ENCODE data around the gene EXOC6.
"Not testable (repeated sequence)": the region's sequence is repeated elsewhere in the genome, so short reads cannot be mapped to it uniquely, and the experiment has no call there.

EXOC6 gene

DNA sequence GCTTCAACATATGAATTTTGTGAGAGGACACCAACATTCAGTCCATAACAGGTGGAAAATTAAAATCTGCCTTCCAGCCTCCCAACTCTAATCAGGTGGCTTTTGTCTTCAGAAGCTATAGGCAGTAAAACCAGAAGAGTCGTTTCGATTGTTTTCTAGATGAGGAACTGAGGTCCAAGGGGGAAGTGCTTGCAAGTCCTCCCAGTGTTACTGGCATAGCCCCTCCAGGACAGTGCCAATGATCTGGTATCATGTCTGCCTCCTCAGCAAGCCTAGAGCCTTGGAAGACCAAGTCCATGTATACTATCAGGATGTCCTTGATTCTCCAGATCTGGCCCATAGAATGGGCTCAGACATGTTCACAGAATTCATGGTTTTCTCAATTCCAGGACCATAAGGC is 242.3 kb downstream of the EXOC6 start:
- in situ Hi-C loops (cut with HindIII; ENCODE audit: low sequenced_read_pairs): no loop called here

DNA sequence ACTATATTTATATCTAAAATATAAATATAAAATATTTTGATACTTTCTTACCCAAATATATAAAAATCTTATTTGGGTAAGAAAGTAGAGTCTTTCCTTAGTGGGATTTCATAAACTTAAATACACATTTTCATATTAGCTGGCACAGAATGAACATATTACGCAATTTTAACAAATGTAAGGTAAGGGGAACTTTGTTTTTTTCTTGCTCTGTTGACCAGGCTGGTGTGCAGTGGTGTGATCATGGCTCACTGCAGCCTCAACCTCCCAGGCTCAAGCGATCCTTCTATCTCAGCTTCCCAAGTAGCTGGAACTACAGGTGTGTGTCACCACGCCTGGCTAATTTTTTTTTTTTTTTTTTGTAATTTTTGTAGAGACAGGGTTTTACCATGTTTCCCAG is 243.6 kb downstream of the EXOC6 start:
- H3K4me3 ChIP-seq (ENCODE audit: low read depth, low read length): no peak overlapping the region
- TF ChIP-seq, protein P1, sequence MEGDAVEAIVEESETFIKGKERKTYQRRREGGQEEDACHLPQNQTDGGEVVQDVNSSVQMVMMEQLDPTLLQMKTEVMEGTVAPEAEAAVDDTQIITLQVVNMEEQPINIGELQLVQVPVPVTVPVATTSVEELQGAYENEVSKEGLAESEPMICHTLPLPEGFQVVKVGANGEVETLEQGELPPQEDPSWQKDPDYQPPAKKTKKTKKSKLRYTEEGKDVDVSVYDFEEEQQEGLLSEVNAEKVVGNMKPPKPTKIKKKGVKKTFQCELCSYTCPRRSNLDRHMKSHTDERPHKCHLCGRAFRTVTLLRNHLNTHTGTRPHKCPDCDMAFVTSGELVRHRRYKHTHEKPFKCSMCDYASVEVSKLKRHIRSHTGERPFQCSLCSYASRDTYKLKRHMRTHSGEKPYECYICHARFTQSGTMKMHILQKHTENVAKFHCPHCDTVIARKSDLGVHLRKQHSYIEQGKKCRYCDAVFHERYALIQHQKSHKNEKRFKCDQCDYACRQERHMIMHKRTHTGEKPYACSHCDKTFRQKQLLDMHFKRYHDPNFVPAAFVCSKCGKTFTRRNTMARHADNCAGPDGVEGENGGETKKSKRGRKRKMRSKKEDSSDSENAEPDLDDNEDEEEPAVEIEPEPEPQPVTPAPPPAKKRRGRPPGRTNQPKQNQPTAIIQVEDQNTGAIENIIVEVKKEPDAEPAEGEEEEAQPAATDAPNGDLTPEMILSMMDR (IDR thresholded peaks at IDR 0.05; ENCODE audit: low read depth, low read length, missing control alignments): no peak
- DNase-seq (ENCODE audit: low read depth): no peak
- in situ Hi-C loops (cut with HindIII; ENCODE audit: low sequenced_read_pairs): no loop called here

More for the DNA sequence above, 242.3 kb downstream of the EXOC6 start:
- DNase-seq (ENCODE audit: low read depth): no peak
- H3K4me3 ChIP-seq (ENCODE audit: low read depth, low read length): no peak overlapping the region
- TF ChIP-seq, protein P1 (IDR thresholded peaks at IDR 0.05; ENCODE audit: low read depth, low read length, missing control alignments): no peak

DNA sequence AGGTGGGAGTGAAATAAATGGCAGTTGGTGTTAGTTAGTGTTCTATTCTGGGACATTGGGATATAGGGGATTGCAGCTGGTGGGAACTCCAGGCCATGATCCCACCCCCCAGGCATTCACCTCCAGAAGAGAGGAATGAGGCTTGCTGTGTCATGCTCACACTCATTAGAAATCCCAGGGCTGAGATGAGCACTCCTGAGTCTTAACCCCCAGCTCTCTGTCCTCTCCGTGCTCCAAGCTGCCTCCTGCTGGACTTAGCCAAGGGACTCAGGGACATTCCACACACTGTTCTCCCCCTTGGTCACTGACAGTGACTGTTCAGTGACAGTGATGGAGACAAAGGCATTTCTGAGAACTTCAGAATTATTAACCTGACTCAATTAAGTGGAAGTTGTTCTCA is 246.9 kb downstream of the EXOC6 start:
- DNase-seq (ENCODE audit: low read depth): no peak
- TF ChIP-seq, protein P1 (IDR thresholded peaks at IDR 0.05; ENCODE audit: low read depth, low read length, missing control alignments): no peak
- in situ Hi-C loops (cut with HindIII; ENCODE audit: low sequenced_read_pairs): no loop called here
- H3K4me3 ChIP-seq (ENCODE audit: low read depth, low read length): no peak overlapping the region

DNA sequence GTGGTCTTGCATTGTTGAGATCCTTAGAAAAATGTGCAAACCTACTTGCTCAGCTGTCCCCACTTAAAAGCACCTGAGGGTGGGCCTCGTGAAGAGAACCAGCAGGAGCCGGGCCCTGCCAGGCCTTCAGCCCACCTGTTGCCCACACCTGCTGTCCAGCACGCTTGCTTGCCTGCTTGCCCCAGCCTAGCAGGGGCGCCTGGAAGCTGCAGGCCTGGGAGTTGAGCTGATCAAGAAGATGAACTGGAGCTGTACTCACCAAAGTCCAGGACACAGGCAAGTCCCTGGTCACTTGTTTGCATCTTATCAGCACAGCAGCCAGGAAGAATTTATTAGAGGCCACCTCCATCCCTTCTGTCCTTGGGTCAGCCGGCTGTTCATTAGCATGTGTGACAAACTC is 248.6 kb downstream of the EXOC6 start:
- TF ChIP-seq, protein P1 (IDR thresholded peaks at IDR 0.05; ENCODE audit: low read depth, low read length, missing control alignments): no peak
- in situ Hi-C loops (cut with HindIII; ENCODE audit: low sequenced_read_pairs): no loop called here

DNA sequence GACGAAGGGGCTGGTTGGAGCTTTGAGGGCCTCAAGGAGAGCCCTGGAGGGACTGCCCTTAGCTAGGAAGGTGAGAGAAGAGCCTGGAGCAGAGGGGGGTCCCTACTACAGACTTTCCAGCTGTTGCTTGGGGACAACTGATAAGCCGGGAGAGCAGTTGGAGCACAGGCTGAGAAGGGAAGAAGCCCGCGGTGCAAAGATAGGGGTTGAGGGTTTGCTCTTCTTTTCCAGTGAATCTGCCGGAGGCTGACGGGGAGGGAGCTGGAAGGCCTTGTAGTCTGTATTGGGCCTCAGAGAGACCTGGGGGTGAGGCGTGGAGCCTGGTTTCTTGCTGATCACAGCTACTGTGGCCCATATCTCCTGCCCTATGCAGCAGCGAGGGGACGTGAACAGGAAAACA is 249.1 kb downstream of the EXOC6 start:
- in situ Hi-C loops (cut with HindIII; ENCODE audit: low sequenced_read_pairs): no loop called here
- H3K4me3 ChIP-seq (ENCODE audit: low read depth, low read length): no peak overlapping the region
- TF ChIP-seq, protein P1 (IDR thresholded peaks at IDR 0.05; ENCODE audit: low read depth, low read length, missing control alignments): no peak
- no peak for DNase-seq (ENCODE audit: low read depth)

More for the DNA sequence above, 248.6 kb downstream of the EXOC6 start:
- H3K4me3 ChIP-seq (ENCODE audit: low read depth, low read length): no peak overlapping the region
- no peak for DNase-seq (ENCODE audit: low read depth)

DNA sequence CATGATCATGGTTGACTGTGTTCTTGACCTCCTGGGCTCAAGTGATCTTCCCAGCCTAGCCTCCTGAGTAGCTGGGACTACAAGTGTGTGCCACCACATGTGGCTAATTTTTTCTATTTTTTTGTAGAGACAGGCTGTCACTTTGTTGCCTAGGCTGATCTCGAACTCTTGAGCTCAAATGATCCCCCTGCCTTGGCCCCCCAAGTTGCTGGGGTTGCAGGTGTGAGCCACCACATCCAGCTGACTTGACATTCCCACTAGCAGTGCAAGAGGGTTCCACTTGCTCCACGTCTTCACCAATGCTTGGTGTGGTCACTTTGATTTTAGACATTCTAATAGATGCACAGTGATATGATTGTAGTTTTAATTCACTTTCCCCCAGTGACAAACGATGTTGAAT is 250.5 kb downstream of the EXOC6 start:
- TF ChIP-seq, protein P1 (IDR thresholded peaks at IDR 0.05; ENCODE audit: low read depth, low read length, missing control alignments): no peak
- in situ Hi-C loops (cut with HindIII; ENCODE audit: low sequenced_read_pairs): no loop called here
- H3K4me3 ChIP-seq (ENCODE audit: low read depth, low read length): no peak overlapping the region
- no peak for DNase-seq (ENCODE audit: low read depth)

DNA sequence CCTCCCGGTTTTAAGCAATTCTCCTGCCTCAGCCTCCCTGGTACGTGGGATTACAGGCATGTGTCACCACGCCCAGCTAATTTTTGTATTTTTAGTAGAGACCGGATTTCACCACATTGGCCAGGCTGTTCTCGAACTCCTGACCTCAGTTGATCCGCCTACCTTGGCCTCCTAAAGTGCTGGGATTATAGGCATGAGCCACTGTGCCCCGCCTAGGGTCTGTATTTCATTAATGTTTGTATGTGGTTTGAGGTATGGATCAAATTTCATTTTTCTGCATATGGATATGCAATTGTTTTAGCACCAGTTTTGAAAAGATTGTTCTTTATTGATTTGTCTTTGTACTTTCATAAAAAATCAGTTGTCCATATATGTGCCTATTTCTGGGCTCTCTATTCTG is 251.3 kb downstream of the EXOC6 start:
- no peak overlapping the region for H3K4me3 ChIP-seq (ENCODE audit: low read depth, low read length)
- TF ChIP-seq, protein P1 (IDR thresholded peaks at IDR 0.05; ENCODE audit: low read depth, low read length, missing control alignments): no peak
- in situ Hi-C loops (cut with HindIII; ENCODE audit: low sequenced_read_pairs): loop anchor here (25.0 kb wide), 1 partner anchor 413 kb away; no protein-coding TSS in a partner anchor
- DNase-seq (ENCODE audit: low read depth): no peak

DNA sequence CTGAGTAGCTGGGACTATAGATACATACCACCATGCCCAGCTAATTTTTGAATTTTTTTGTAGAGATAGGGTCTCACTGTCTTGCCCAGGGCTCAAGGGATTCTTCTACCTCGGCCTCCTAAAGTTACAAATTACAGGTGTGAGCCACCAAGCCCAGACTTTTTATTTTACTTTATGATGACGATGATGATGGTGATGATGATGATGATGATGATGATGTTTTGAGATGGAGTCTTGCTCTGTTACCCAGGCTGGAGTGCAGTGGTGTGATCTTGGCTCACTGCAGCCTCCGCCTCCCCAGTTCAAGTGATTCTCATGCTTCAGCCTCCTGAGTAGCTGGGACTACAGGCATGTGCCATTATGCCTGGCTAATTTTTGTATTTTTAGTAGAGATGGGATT is 252.8 kb downstream of the EXOC6 start:
- in situ Hi-C loops (cut with HindIII; ENCODE audit: low sequenced_read_pairs): loop anchor here (25.0 kb wide), 1 partner anchor 411 kb away; no protein-coding TSS in a partner anchor
- not testable (repeated sequence) for H3K4me3 ChIP-seq (ENCODE audit: low read depth, low read length); DNase-seq (ENCODE audit: low read depth)
